Liver (tissue), 9 donors: Measurements from ENCODE around the gene C1GALT1. TPM values are rescaled to one million over a fixed set of nuclear protein-coding genes. Genes with fewer than 3 reads are reported as not detected.

ENCODE experiments used
- DNase-seq: peaks from one replicate; pipeline ENCODE4 v3.0.0-alpha.2; 2017; ENCODE audit warnings: low spot score
- H3K27ac ChIP-seq, 2 donors: one replicate each; pipeline ENCODE4 v1.7.0; 2013; ENCODE audit warnings: inconsistent platforms in 2 of 2, low read length in 2 of 2, control low read depth in 1 of 2, low read depth in 1 of 2, mild to moderate bottlenecking in 1 of 2
- H3K27me3 ChIP-seq, 4 donors: one replicate each; pipeline versions ENCODE4 v1.6.1 to v1.7.0; 2013; ENCODE audit warnings: low read length in 3 of 4, inconsistent platforms in 1 of 4, mild to moderate bottlenecking in 1 of 4, moderate library complexity in 1 of 4; ENCODE audit not compliant: control insufficient read depth in 4 of 4, insufficient read depth in 4 of 4
- H3K36me3 ChIP-seq, 4 donors: one replicate each; pipeline versions ENCODE4 v1.6.1 to v1.7.0; 2013; ENCODE audit warnings: low read length in 3 of 4, mild to moderate bottlenecking in 3 of 4, low read depth in 1 of 4, moderate library complexity in 1 of 4; ENCODE audit not compliant: control insufficient read depth in 4 of 4, insufficient read depth in 3 of 4
- H3K4me1 ChIP-seq, 4 donors: one replicate each; pipeline versions ENCODE4 v1.6.1 to v1.7.0; 2013; ENCODE audit warnings: low read length in 3 of 4, mild to moderate bottlenecking in 3 of 4, moderate library complexity in 1 of 4; ENCODE audit not compliant: control insufficient read depth in 4 of 4, insufficient read depth in 4 of 4
- H3K4me3 ChIP-seq, 3 donors: one replicate each; pipeline versions ENCODE4 v1.6.1 to v1.7.0; 2013; ENCODE audit warnings: low read length in 3 of 3, control low read depth in 1 of 3, low read depth in 1 of 3, mild to moderate bottlenecking in 1 of 3
- H3K9ac ChIP-seq, 2 donors: one replicate each; pipeline ENCODE4 v1.7.0; 2013; ENCODE audit warnings: low read length in 2 of 2, mild to moderate bottlenecking in 2 of 2, moderate library complexity in 2 of 2, control low read depth in 1 of 2, low read depth in 1 of 2
- H3K9me3 ChIP-seq, 4 donors: one replicate each; pipeline versions ENCODE4 v1.6.1 to v1.7.0; 2013; ENCODE audit warnings: low read length in 3 of 4; ENCODE audit not compliant: control insufficient read depth in 4 of 4
- ATF3 ChIP-seq: IDR thresholded peaks from 2 replicates; pipeline ENCODE4 v1.6.1; 2016; ENCODE audit warnings: antibody characterized with exemption
- FOXA1 ChIP-seq: IDR thresholded peaks from 2 replicates; pipeline ENCODE4 v1.6.1; 2016; ENCODE audit warnings: antibody characterized with exemption
- FOXA2 ChIP-seq: IDR thresholded peaks from 2 replicates; pipeline ENCODE4 v1.6.1; 2016; ENCODE audit warnings: antibody characterized with exemption
- GABPA ChIP-seq, 2 donors: IDR thresholded peaks in 1 of 2; conservative IDR thresholded peaks in 1 of 2; 2 replicates each; pipeline ENCODE4 v1.6.1; 2016; ENCODE audit warnings: antibody characterized with exemption in 2 of 2, mild to moderate bottlenecking in 1 of 2, moderate library complexity in 1 of 2
- HNF4A ChIP-seq, 2 donors: conservative IDR thresholded peaks; 2 replicates each; pipeline ENCODE4 v1.6.1; 2016; ENCODE audit warnings: antibody characterized with exemption in 2 of 2, mild to moderate bottlenecking in 2 of 2
- HNF4G ChIP-seq: IDR thresholded peaks from 2 replicates; pipeline ENCODE4 v1.6.1; 2016; ENCODE audit warnings: antibody characterized with exemption
- JUND ChIP-seq, 2 donors: IDR thresholded peaks; 2 replicates each; pipeline ENCODE4 v1.6.1; 2016; ENCODE audit warnings: antibody characterized with exemption in 2 of 2
- SP1 ChIP-seq: IDR thresholded peaks from 2 replicates; pipeline ENCODE4 v1.6.1; 2018; ENCODE audit warnings: antibody characterized with exemption, mild to moderate bottlenecking
- ZBTB33 ChIP-seq: IDR thresholded peaks from 2 replicates; pipeline ENCODE4 v1.6.1; 2016; ENCODE audit warnings: antibody characterized with exemption
- WGBS: extraction: QIAGEN DNeasy Blood & Tissue Kit; methylation state at CpG from one replicate; pipeline ENCODE4 v1.1.7; 2013; 5-methylcytosine and 5-hydroxymethylcytosine counted together
- polyA plus RNA-seq, 2 donors: library from polyadenylated mRNA; stranded (reverse) in 1 of 2; unstranded in 1 of 2; fragments of 200-250 nt in 1 of 2; fragments of >200 nt in 1 of 2; fragmentation: Nextera tagmentation in 1 of 2; extraction: Ambion mirVana in 1 of 2; gene quantifications; one replicate each; pipeline versions ENCODE4 v1.2.1 to v1.2.3, GENCODE V29; 2013 to 2015
- total RNA-seq, 2 donors: library from RNA; depleted of rRNA; stranded (reverse); fragments of >200 nt; gene quantifications; one replicate each; pipeline ENCODE4 v1.2.3, GENCODE V29; 2014
- TF ChIP-seq, protein P1 (sequence below): IDR thresholded peaks from 2 replicates; pipeline ENCODE4 v1.6.1; 2016; ENCODE audit warnings: antibody characterized with exemption, mild to moderate bottlenecking
- donor health status: healthy.
- donor health status: healthy.
- donor health status: healthy.
- donor health status: healthy.
- donor health status: healthy.

C1GALT1 gene
- total and polyA plus RNA-seq, 4 donors, result 5.6 to 28.6 (median 12.5) TPM

GRCh38 chr7:7207876-7208275, 25.5 kb downstream of the C1GALT1 start:
- Histone ChIP-seq H3K9me3 (no peaks in the 10 kb centered on the region), H3K27me3 (no peaks in the 10 kb centered on the region), H3K36me3 (no peaks in the 10 kb centered on the region), H3K4me3 (no peak overlapping the region), H3K4me1 (peaks cover 0 to 2% (median 0%) of the 10 kb centered on the region in 4 donors), H3K27ac (no peak overlapping the region), H3K9ac (no peak overlapping the region)
- DNase-seq, result no peak
- TF ChIP-seq SP1 (no peak), FOXA2 (no peak), ZBTB33 (no peak), FOXA1 (no peak), GABPA (IDR thresholded peaks at IDR 0.05 in 1 of 2, conservative IDR thresholded peaks at IDR 0.05 in 1 of 2) (no peak), JUND (IDR thresholded peaks at IDR 0.05) (no peak)
- 94% methylated on average over 4 of the region's 4 CpGs for WGBS

DNA sequence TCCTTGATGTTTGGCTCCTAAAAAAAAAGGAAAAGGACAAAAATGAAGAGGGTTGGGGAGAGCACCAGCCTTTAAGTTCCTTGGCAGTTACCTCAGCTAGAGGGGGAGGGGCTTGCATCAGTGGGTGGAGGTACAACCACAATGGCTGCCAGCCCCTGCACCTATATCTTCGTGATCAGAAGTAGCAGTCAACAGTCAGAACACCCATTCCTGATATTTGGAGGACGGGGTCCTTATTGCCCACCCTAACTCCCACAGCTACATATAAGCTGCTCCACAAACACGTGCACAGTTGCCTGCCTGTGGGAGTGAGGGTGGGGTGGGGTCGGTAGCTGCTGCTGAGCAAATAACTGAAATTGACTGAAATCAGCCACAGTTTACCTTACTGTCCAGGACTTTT, 26.2 kb downstream of the C1GALT1 start:
- Histone ChIP-seq H3K4me1 (peaks cover 0 to 2% (median 0%) of the 10 kb centered on the region in 4 donors), H3K9ac (no peak overlapping the region), H3K27ac (no peak overlapping the region), H3K36me3 (no peaks in the 10 kb centered on the region), H3K9me3 (no peaks in the 10 kb centered on the region), H3K27me3 (no peaks in the 10 kb centered on the region), H3K4me3 (no peak overlapping the region)
- DNase-seq, result no peak
- WGBS, result 91% methylated on average over 4 of the region's 4 CpGs
- TF ChIP-seq HNF4G (no peak), FOXA2 (no peak)

GRCh38 chr7:7209412-7210050, 27.2 kb downstream of the C1GALT1 start:
- no peaks in the 10 kb centered on the region for H3K9me3 ChIP-seq
- no peaks in the 10 kb centered on the region for H3K36me3 ChIP-seq
- no peak overlapping the region for H3K4me3 ChIP-seq
- H3K27me3 ChIP-seq, result no peaks in the 10 kb centered on the region
- no peak overlapping the region for H3K27ac ChIP-seq
- TF ChIP-seq FOXA2 (no peak), ATF3 (no peak), JUND (IDR thresholded peaks at IDR 0.05) (no peak), FOXA1 (no peak), HNF4A (conservative IDR thresholded peaks at IDR 0.05) (no peak), ZBTB33 (no peak), SP1 (no peak)
- TF ChIP-seq, protein P1, sequence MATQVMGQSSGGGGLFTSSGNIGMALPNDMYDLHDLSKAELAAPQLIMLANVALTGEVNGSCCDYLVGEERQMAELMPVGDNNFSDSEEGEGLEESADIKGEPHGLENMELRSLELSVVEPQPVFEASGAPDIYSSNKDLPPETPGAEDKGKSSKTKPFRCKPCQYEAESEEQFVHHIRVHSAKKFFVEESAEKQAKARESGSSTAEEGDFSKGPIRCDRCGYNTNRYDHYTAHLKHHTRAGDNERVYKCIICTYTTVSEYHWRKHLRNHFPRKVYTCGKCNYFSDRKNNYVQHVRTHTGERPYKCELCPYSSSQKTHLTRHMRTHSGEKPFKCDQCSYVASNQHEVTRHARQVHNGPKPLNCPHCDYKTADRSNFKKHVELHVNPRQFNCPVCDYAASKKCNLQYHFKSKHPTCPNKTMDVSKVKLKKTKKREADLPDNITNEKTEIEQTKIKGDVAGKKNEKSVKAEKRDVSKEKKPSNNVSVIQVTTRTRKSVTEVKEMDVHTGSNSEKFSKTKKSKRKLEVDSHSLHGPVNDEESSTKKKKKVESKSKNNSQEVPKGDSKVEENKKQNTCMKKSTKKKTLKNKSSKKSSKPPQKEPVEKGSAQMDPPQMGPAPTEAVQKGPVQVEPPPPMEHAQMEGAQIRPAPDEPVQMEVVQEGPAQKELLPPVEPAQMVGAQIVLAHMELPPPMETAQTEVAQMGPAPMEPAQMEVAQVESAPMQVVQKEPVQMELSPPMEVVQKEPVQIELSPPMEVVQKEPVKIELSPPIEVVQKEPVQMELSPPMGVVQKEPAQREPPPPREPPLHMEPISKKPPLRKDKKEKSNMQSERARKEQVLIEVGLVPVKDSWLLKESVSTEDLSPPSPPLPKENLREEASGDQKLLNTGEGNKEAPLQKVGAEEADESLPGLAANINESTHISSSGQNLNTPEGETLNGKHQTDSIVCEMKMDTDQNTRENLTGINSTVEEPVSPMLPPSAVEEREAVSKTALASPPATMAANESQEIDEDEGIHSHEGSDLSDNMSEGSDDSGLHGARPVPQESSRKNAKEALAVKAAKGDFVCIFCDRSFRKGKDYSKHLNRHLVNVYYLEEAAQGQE, result no peak
- 93% methylated on average over 10 of the region's 10 CpGs for WGBS
- no peak overlapping the region for H3K9ac ChIP-seq
- no peak for DNase-seq
- H3K4me1 ChIP-seq, result peaks cover 0 to 2% (median 0%) of the 10 kb centered on the region in 4 donors
